ENCODE results near the gene CPSF4. TPM values are rescaled to one million over a fixed set of nuclear protein-coding genes. Genes with fewer than 3 reads are reported as not detected.

CPSF4 gene
- total RNA-seq, 4 donors from 2014 or later: 21.4 to 40.4 (median 26.1) TPM

- peak overlapping the region; percentile 80 to 95 (median 89) for H3K27ac ChIP-seq
Observed at GRCh38 chr7:99473315-99473596, 34.5 kb downstream of the CPSF4 start.

GRCh38 chr7:99476107-99476506 lies 37.4 kb downstream of the CPSF4 start:
- DNase-seq (no peak), ATAC-seq (no peak)
- no peak overlapping the region for H3K27ac ChIP-seq
- H3K4me1 ChIP-seq: peaks cover 9 to 12% of the 10 kb centered on the region in 2 donors
- intact Hi-C loops (cut with DNase I; ENCODE audit: low total_unique reads) (no loop called here), in situ Hi-C loops (cut with MboI; ENCODE audit: low sequenced_read_pairs in 4 of 4) (no loop called here)
- no peaks in the 10 kb centered on the region for H3K36me3 ChIP-seq
- no peak overlapping the region for H3K4me3 ChIP-seq
- H3K9me3 ChIP-seq: no peaks in the 10 kb centered on the region
- TF ChIP-seq POLR2A (IDR thresholded peaks at IDR 0.05): no peak
- TF ChIP-seq, protein P1, sequence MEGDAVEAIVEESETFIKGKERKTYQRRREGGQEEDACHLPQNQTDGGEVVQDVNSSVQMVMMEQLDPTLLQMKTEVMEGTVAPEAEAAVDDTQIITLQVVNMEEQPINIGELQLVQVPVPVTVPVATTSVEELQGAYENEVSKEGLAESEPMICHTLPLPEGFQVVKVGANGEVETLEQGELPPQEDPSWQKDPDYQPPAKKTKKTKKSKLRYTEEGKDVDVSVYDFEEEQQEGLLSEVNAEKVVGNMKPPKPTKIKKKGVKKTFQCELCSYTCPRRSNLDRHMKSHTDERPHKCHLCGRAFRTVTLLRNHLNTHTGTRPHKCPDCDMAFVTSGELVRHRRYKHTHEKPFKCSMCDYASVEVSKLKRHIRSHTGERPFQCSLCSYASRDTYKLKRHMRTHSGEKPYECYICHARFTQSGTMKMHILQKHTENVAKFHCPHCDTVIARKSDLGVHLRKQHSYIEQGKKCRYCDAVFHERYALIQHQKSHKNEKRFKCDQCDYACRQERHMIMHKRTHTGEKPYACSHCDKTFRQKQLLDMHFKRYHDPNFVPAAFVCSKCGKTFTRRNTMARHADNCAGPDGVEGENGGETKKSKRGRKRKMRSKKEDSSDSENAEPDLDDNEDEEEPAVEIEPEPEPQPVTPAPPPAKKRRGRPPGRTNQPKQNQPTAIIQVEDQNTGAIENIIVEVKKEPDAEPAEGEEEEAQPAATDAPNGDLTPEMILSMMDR (IDR thresholded peaks at IDR 0.05 in 4 of 5, conservative IDR thresholded peaks at IDR 0.05 in 1 of 5): no peak
- H3K27me3 ChIP-seq: no peaks in the 10 kb centered on the region

More at GRCh38 chr7:99473315-99473596, 34.5 kb downstream of the CPSF4 start:
- intact Hi-C loops (cut with DNase I; ENCODE audit: low total_unique reads): no loop called here
- Histone ChIP-seq H3K36me3 (no peaks in the 10 kb centered on the region), H3K9me3 (no peaks in the 10 kb centered on the region), H3K27me3 (no peaks in the 10 kb centered on the region), H3K4me1 (peaks cover 9 to 14% of the 10 kb centered on the region in 2 donors), H3K4me3 (peak overlapping the region; percentile 70 to 90 (median 88))
- in situ Hi-C loops (cut with MboI; ENCODE audit: low sequenced_read_pairs in 4 of 4): no loop called here
- no peak for DNase-seq
- no peak for ATAC-seq
- TF ChIP-seq, protein P1 (IDR thresholded peaks at IDR 0.05 in 4 of 5, conservative IDR thresholded peaks at IDR 0.05 in 1 of 5): no peak
- TF ChIP-seq POLR2A (IDR thresholded peaks at IDR 0.05): no peak

DNA sequence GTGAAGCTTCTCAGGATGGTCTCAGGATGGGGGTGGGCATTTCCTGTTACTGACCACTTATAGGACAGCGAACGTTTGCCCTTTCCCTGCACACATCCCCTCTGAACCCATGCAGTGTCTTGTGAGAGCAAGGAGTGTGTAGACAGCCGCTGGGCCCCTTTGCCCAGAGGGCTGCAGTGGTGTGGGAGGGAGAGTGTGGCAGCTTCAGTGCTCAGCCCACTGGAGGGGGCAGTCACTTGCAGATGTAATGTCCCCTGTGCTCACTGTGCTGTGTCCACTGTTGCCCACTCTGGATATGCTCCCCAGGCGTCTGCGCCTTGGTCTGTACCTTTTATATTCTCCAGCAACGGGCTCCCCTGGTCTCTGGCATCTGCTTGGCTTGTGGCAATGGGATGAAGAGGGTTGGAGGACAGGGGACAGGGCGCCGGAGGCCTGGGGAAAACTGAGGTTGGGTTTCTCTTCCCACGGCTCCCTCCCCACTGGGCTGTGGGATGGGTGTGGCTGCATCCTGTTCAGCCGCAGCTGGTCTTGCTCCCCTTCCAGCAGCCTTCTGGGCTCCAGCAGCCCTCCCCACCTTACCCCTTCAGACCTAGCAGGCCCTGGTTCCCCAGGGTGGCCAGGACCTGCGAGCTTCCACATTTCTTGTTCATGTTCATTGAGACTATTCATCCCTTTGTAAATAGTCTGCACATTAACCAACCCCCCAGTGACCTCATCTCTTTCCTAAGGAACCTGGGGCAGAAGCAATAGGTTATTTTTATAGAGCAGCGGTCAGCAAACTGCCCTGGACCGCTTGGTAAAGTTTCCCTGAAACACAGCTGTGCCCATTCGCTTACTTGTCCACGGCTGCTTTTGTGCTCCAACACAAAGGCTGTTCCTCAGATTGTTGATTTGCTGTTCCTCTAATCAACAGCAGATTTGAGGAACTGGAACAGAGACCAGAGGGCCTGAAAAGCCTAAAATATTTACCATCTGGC lies 40.0 kb downstream of the CPSF4 start:
- H3K36me3 ChIP-seq: peaks cover 0 to 9% of the 10 kb centered on the region in 2 donors
- DNase-seq: no peak
- ATAC-seq: no peak
- H3K9me3 ChIP-seq: no peaks in the 10 kb centered on the region
- in situ Hi-C loops (cut with MboI; ENCODE audit: low sequenced_read_pairs in 4 of 4) (no loop called here), intact Hi-C loops (cut with DNase I; ENCODE audit: low total_unique reads) (no loop called here)
- peak overlapping the region in 1 of 4 donors; percentile 39 for H3K27ac ChIP-seq
- no peak overlapping the region for H3K4me3 ChIP-seq
- peaks cover 1 to 2% of the 10 kb centered on the region in 2 donors for H3K4me1 ChIP-seq
- H3K27me3 ChIP-seq: no peaks in the 10 kb centered on the region
- TF ChIP-seq POLR2A (IDR thresholded peaks at IDR 0.05): no peak
- TF ChIP-seq, protein P1 (IDR thresholded peaks at IDR 0.05 in 4 of 5, conservative IDR thresholded peaks at IDR 0.05 in 1 of 5): no peak

- TF ChIP-seq, protein P1 (IDR thresholded peaks at IDR 0.05 in 4 of 5, conservative IDR thresholded peaks at IDR 0.05 in 1 of 5): no peak
- TF ChIP-seq POLR2A (IDR thresholded peaks at IDR 0.05): no peak
- Histone ChIP-seq H3K27me3 (no peaks in the 10 kb centered on the region), H3K36me3 (peaks cover 0 to 26% of the 10 kb centered on the region in 2 donors), H3K4me3 (no peak overlapping the region), H3K27ac (no peak overlapping the region), H3K4me1 (no peaks in the 10 kb centered on the region), H3K9me3 (no peaks in the 10 kb centered on the region)
- intact Hi-C loops (cut with DNase I; ENCODE audit: low total_unique reads): no loop called here
- ATAC-seq: no peak
- DNase-seq: no peak
- in situ Hi-C loops (cut with MboI; ENCODE audit: low sequenced_read_pairs in 4 of 4): no loop called here
Observed at GRCh38 chr7:99485094-99485493, 46.4 kb downstream of the CPSF4 start.

All from gastrocnemius medialis (tissue), 4 donors.